HG02970 (cell line): ENCODE measurements around the gene NAGLU.
"Not testable (repeated sequence)": the region's sequence is repeated elsewhere in the genome, so short reads cannot be mapped to it uniquely, and the experiment has no call there.

Source experiments
- ATAC-seq: cut with Tn5 transposase; IDR thresholded peaks from one replicate; pipeline ENCODE4 v1.9.1; 2021; ENCODE audit warnings: mild to moderate bottlenecking, moderate library complexity, moderate number of reproducible peaks; ENCODE audit not compliant: unreplicated experiment, low FRiP score

Gene NAGLU

DNA sequence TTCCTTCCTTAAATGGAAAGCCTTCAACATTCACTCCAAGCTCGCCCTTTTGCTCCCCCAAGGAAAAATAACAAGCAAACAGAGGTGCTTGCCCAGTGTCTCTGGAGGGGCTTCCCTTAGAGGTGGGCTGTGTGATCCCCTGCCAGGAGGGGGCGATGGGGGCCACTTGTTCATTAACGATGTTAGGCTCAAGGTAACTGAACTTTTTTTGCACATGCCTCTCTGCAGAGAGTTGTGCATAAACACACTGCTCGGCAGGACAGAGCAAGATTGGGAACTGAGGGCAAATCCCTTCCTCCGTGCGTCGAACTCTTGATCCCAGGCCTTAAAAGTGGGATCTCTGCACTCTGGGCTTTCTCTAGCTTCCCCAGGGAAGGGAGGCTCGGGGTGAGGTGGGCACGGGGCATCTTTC lies 15.5 kb upstream of the NAGLU start:
- ATAC-seq: no peak

DNA sequence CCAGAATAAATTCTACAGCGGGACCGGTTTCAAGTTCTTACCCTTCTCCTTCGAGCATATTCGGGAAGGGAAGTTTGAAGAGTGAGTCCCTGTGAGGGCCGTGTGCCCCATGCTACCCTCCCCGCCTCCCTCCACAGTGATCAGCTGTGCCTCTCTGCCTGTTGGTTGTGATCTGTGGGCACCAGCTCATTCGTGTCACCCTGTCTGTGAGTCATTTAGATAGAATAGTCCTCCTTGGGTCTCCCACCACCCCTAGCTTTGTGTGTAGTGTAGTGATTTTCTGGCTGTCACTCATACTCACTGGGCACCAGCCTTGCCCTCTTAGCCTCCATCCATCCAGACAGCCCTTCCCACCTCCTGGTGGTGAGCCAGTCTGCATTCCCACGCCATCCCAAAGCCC lies 15.0 kb upstream of the NAGLU start:
- ATAC-seq: no peak

DNA sequence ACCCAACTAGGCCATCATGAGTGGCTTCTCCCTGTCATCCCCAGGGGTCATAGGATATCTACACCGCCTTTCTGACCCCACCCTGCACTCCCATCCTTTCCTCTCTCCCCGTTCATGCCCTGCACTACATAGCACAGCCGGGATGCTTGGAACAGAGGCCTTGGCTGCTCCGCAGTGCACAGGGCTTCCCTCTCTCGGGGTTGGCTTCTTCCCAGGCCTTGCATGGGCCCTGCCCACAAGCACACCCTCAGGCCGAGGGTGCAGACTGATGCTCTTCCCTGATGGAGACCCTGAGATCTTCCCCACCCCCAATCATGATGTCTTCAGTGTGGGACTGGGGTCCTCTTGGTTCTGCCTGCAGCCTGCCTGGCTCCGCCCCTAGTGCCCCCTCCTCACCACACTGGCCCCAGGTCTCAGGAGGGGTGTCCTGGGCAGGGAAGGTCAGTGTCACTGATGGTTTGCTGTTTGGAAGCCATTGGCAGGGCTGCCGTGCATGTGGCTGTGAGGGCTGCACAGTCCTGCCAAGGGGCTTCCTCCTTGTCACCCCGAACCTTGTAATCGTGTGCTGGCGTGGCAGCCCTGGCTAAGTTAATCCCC lies 14.3 kb upstream of the NAGLU start:
- no peak for ATAC-seq

DNA sequence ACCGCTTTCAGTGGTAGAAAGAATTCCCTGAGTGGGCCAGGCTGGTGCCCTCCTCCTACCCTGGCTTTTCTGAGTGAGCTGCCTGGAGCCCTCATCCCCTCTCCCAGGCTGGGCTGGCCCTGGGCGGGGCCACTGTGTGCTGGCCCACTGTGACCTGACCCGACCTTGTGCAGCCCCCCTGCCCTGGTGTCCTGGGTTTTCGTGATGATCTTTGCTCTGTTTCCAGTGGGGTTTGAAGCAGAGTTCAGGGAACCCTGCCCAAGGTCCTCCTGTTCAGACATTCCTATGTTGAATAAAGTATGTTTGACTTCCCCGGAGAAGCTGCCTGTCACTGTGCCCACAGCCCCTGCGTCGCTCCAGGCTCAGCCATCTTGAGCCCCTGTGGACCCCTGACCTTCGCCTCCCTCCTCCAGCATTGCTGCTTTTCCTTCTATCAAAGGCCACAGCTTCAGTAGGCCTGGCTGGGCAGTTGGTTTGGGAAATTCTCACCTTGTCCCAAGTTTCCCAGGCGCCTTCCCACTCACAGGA lies 13.7 kb upstream of the NAGLU start:
- no peak for ATAC-seq

DNA sequence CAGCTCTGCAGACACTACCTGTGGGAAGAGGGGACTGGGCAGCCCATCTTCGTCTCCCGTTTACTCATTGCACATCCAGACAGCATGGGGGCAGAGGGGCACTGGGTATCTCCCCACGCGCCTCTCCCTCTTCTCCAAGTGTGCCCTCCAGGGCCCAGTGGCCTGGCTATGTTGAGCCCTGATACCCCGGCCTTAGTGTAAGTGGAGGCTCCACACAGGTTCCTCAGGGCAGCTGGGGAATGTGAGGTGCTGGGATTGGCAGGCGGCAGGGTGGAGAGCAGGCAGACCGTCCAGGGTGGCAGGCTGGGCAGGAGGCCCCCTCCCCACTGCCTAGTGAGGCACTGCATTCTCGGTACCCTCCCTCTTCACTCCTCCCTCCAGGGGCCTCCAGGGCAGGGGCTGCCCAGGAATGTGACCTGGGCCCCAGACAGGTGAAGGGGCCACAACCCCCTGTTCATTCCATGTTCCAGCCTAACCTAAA lies 13.2 kb upstream of the NAGLU start:
- ATAC-seq: no peak

DNA sequence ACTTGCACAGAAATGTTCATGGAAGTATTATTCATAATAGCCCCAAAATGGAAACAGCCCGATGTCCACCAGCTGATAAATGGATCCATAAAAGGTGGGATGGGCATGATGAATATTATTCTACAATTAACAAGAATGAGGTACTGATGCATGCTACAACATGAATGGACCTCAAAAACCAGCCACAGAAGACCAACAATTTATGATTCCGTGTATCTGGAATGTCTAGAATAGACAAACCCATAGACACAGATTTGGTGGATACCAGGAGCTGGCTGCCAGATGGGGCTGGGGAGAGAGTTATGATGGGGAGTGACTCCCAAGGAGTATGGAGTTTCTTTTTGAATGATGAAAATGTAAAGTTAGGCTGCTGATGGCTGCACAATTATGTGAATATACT lies 10.8 kb upstream of the NAGLU start:
- no peak for ATAC-seq

DNA sequence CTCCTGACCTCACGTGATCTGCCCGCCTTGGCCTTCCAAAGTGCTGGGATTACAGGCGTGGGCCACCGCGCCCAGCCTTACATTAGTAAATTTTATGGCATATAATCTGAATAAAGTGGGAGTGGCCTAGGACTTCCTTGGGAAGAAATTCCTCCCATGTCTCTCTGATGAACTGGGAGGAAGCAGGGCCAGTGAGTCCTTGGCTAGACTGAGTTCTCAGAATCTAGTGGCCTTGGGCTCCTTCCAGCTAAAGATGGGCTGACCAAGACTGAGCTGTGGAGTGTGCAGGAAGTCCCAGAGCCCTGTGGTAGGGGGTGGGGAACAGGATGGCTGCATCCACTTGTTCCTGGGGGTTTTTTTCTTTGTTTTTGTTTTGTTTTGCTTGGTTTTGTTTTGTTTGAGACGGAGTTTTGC lies 10.0 kb upstream of the NAGLU start:
- no peak for ATAC-seq

DNA sequence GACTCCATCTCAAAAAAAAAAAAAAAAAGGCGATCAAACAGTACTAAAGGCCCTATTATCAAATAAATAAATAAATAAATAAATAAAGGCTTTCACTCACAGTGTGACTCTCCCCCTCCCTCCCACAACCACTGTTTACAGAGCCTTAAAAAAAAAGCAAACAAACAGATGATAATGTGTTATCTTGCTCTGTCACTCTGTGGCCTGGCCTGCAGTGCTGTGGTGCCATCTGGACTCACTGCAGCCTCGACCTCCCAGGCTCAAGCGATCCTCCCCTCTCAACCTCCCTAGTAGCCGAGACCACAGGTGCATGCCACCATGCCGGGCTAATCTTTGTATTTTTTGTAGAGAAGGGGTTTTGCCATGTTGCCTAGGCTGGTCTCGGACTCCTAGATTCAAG lies 8.1 kb upstream of the NAGLU start:
- ATAC-seq: no peak

DNA sequence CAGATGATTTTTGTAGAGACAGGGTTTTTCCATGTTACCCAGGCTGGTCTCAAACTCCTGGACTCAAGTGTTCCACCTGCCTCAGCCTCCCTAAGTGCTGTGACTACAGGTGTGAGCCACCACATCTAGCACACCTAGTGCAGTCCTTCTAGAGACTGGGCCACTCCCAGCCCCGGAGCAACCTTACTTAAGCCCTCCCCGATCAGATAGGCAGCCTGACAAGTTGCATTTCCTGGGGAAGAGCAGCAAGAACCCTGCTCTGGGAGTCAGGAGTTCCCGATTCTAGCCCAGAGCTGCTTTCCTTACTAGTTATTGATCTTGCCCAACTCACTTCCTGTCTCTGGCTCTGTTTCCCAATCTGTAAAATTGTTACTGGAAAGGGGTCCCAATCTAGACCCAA lies 7.0 kb upstream of the NAGLU start:
- no peak for ATAC-seq

DNA sequence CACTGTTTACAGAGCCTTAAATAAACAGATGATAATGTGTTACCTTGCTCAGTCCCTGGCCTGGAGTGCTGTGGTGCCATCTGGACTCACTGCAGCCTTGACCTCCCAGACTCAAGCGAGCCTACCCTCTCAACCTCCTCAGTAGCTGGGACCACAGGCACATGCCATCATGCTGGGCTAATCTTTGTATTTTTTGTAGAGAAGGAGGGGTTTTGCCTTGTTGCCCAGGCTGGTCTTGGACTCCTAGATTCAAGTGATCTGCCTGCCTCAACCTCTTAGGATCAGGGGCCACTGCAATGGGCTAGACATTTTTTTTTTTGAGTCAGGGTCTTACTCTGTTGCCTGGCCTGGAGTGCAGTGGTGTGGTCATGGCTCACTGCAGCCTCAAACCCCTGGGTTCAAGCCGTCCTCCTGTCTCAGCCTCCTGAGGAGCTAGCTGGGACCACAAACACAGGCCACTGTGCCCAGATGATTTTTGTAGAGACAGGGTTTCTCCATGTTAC lies 5.0 kb upstream of the NAGLU start:
- no peak for ATAC-seq

DNA sequence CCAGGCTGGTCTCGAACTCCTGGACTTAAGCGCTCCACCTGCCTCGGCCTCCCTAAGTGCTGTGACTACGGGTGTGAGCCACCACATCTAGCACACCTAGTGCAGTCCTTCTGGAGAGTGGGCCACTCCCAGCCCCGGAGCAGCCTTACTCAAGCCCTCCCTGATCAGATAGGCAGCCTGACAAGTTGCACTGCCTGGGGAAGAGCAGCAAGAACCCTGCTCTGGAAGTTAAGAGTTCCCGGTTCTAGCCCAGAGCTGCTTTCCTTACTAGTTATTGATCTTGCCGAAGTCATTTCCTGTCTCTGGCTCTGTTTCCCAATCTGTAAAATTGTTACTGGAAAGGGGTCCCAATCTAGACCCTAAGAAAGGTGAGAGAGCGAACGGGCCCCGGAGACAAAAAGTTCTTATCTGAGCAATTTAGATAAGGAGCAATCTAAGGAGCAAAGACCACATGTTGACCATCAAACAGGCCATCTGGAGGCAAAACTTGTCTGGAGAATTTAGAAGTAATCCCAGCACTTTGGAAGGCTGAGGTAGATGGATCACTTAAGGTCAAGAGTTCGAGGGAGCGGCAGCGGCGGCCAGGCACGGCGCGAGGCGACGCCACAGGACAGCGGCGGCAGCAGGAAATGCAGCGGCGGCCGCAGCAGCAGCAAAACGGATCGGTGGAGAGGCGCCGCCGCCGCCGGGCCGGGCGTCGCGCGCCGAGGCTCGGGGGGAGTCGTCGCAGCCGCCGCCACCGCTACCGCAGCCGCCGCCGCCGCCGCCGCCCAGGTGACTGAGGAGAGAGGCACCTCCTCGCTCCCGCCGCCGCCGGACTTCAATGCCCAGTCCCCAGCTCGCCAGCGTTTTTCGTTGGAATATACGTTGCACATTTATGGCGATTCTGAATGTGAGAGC lies 4.3 kb upstream of the NAGLU start:
- ATAC-seq: no peak

DNA sequence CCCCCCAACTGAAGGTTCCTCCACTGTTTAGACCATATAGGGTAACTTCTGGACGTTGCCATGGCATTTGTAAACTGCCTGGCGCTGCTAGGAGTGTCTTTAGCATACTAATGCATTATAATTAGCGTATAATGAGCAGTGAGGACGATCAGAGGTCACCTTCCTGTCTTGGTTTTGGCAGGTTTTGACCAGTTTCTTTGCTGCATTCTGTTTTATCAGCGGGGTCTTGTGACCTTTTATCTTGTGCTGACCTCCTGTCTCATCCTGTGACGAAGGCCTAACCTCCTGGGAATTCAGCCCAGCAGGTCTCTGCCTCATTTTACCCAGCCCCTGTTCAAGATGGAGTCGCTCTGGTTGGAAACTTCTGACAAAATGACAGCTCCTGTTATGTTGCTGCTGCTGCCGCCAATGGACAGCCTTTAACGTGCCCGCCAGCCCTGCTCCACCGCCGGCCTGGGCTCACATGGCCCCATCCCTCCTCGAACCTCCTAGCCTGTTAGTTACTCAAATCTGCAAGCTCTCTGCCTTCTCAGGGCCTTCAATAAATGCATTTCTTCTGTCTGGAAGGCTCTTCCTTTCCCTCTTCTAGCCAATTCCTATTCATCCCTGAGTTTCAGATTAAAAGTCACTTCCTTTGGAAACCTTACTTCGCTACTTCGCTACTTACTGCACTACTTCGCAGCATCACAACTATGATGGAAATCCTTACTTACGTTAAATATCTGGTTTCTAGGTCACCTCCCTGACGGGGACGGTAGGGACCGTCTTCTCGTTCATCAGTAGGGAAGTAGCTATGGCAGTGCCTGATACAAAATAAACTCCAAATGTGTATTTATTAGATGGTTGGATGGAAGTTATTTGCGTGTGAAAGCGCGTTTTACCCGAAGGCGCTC lies 640 bp upstream of the NAGLU start:
- no peak for ATAC-seq

DNA sequence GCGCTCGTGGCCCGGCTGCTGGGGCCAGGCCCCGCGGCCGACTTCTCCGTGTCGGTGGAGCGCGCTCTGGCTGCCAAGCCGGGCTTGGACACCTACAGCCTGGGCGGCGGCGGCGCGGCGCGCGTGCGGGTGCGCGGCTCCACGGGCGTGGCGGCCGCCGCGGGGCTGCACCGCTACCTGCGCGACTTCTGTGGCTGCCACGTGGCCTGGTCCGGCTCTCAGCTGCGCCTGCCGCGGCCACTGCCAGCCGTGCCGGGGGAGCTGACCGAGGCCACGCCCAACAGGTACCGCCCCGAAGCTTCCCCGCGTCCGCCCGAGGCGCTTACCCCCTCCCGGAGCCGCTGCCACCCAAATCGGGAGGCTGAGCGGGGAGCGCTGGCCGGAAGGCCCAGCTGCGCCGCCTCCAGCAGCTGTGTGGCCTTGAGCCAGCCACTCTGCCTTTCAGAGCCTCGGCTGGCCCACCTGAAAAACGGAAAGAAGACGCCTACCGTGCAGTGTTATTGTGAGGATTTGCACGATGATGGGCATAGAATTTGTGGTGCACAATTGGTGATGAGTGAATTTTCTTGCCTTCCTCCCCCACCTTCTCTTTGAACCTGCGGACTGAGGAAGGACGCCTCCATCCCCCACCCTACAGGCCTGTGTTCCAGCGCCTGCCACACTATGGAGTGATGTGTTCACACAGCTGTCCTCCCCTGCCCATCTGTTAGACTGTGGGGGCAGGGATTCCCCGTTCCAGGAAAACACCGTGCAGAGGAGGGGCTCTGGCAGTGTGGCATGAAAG lies 523 bp downstream of the NAGLU start:
- ATAC-seq: peak; percentile 50

DNA sequence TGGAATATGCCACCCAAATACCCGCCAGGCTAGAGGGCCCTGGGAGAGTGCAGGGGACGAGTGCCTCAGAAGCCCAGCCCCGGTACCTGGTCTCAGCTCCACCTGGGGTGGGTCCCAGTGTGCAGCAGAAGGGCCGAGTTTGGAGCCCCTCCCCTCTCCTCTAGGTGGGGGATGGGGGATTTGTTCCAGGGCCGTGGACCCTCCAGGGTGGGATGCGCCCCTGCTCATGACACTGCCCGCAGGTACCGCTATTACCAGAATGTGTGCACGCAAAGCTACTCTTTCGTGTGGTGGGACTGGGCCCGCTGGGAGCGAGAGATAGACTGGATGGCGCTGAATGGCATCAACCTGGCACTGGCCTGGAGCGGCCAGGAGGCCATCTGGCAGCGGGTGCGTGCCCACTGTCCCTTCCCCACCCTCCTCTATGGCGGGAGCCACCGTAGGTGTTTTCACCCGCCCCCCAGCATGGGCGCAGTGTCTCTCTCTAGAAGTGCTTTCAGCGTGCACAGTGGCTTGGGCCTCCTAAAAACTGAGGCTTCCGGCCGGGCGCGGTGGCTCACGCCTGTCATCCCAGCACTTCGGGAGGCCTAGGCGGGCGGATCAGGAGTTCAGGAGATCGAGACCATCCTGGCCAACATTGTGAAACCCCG lies 1.2 kb downstream of the NAGLU start:
- no peak for ATAC-seq

DNA sequence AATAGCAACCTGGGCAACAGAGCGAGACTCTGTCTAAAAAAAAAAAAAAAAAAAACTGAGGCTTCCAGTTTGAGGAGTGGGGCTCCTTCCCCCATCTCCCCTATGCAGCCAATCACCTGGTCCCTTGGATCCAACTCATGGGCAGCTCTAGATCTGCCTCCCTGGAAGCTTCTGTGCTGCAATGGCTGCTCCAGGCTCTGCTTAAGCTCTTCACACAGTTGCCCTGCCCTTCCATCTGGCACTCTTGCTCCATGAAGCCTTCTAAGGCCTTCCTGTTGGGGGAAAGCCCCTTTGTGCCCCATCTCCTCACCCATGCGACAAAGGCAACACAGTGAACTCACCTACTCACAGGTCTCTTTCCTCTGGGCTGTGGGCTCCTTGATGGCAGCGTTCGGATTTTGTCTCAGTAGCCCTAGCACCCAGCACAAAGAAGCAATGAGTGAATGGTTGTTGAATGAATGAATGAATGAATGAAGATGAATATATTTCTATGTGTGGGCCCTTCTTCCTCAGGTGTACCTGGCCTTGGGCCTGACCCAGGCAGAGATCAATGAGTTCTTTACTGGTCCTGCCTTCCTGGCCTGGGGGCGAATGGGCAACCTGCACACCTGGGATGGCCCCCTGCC lies 1.9 kb downstream of the NAGLU start:
- ATAC-seq: no peak

DNA sequence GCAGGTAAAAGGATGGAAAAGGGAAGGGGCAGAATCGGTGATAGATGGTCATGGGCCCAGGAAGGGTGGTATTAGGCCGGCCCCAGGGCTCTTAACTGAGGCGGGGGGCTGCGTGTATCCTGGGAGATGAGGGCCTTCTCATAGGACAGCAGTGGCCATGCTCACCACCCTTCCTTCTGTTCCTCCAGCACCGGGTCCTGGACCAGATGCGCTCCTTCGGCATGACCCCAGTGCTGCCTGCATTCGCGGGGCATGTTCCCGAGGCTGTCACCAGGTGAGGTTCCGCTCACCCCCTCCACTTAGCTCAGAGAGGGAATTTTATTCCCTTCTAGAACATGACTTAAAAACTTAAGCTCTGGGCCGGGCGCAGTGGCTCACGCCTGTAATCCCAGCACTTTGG lies 2.4 kb downstream of the NAGLU start:
- ATAC-seq: no peak

DNA sequence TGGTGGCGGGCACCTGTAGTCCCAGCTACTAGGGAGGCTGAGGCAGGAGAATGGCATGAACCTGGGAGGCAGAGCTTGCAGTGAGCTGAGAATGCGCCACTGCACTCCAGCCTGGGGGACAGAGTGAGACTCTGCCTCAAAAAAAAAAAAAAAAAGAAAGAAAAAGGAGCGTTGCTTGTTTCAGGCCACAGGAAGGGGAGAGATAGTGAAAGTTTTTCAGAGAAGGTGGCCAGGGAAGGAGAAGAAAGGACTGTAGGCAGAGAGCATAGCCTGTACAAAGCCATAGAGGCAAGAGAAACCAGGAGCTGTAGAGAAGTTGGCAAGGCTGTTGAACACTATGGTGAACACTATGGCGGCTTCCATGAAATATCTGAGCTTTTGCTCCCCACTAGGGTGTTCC lies 4.5 kb downstream of the NAGLU start:
- not testable (repeated sequence) for ATAC-seq

DNA sequence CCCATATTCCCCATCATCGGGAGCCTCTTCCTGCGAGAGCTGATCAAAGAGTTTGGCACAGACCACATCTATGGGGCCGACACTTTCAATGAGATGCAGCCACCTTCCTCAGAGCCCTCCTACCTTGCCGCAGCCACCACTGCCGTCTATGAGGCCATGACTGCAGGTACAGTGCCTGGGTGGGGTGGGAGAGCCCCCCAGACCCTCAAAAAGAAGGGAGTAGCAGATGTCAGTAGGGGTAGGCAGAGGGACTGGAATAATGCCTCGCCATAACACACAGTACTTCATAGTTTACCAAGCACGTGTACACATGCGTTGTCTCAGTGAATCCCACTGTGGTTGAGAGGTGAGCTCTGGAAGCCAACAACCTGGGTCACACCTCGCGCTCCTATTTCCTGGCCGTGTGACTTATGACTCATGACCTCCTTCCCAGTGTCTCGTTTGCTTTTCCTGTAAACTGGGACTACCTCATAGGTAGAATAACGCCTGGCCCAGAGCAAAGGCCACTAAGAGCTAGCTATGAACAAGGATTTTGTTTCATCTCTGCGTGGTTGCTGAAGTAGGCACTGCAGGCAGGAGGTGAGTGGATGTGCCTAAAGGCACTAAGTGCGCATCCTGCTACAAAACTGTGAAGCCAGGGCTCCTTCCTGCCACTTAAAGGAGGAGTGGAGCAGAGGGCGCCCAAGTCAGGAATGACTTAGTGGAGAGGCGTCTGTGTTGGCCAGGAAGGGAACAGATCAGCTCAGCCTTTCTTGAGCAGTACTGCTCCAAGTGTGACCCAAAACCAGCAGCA lies 5.2 kb downstream of the NAGLU start:
- no peak for ATAC-seq
